PC-3 (cell line): Measurements from ENCODE around the gene LMO2.

Experiments used
- EZH2 ChIP-seq: fragments of 300-600 bp; sonication (generic); IDR thresholded peaks from one replicate; pipeline ENCODE4 v1.6.1; 2017; ENCODE audit warnings: antibody characterized with exemption, mild to moderate bottlenecking, low read length; ENCODE audit not compliant: unreplicated experiment
- TF ChIP-seq, protein P1 (sequence below): fragments of 300-600 bp; sonication (generic); conservative IDR thresholded peaks from 2 replicates; pipeline ENCODE4 v1.5.1; 2017; ENCODE audit warnings: antibody characterized with exemption, low read depth, mild to moderate bottlenecking, low read length

DNA sequence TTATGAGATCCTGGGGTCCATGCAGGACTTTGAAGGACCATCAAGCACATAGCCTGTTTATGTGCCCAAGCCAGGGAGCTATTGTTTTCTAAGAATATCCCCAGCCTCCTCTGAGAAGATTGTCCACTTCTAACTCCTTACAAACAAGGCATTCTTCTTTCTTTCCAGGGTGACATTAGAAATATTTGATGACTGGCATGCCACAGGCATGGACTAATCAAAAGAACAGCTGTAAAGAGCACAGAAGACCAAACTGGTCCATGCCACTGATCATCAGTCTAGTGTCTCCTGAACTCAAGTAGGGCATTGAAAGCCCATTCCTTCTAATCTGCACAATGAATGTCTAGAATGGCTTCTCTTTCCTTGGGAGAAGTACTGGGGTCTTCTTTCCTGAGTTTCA is 24.9 kb upstream of the LMO2 start:
- TF ChIP-seq, protein P1, sequence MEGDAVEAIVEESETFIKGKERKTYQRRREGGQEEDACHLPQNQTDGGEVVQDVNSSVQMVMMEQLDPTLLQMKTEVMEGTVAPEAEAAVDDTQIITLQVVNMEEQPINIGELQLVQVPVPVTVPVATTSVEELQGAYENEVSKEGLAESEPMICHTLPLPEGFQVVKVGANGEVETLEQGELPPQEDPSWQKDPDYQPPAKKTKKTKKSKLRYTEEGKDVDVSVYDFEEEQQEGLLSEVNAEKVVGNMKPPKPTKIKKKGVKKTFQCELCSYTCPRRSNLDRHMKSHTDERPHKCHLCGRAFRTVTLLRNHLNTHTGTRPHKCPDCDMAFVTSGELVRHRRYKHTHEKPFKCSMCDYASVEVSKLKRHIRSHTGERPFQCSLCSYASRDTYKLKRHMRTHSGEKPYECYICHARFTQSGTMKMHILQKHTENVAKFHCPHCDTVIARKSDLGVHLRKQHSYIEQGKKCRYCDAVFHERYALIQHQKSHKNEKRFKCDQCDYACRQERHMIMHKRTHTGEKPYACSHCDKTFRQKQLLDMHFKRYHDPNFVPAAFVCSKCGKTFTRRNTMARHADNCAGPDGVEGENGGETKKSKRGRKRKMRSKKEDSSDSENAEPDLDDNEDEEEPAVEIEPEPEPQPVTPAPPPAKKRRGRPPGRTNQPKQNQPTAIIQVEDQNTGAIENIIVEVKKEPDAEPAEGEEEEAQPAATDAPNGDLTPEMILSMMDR, result no peak
- no peak for TF ChIP-seq EZH2
